Measurements from ENCODE around the gene MEST.

DNA sequence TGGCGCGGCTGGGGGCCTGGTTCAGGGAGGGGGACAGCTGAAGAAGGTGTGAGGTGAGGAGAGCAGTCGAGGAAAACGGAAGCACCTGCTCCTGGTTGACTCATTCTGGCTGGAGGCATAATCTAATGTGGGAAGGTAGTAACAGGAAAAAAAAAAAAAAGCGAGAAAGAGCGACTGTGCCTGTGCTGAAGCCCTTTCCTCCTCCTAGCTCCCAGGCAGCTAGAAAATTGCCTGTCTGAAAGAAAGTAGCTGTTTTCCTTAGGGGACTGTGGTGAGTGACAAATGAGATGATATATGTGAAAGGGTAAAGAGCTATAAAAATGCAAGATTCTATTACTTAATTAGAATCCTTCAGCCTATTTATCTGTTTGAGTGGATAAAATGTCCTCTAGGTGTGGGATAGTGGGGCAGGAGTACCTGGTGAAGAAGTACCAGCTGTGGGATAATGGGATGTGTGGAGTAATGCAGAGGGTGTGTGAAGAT is 4.9 kb upstream of the MEST start:
- TF ChIP-seq RAD21 (IDR thresholded peaks at IDR 0.05; ENCODE audit: low read length) (no peak), MEF2A (IDR thresholded peaks at IDR 0.05; ENCODE audit: borderline replicate concordance, low read depth) (no peak), POLR2AphosphoS5 (IDR thresholded peaks at IDR 0.05; ENCODE audit: low read depth, low read length) (no peak), JUND (IDR thresholded peaks at IDR 0.05) (no peak), TEAD4 (IDR thresholded peaks at IDR 0.05; ENCODE audit: borderline replicate concordance, insufficient read depth) (no peak)
- TF ChIP-seq, protein P1, sequence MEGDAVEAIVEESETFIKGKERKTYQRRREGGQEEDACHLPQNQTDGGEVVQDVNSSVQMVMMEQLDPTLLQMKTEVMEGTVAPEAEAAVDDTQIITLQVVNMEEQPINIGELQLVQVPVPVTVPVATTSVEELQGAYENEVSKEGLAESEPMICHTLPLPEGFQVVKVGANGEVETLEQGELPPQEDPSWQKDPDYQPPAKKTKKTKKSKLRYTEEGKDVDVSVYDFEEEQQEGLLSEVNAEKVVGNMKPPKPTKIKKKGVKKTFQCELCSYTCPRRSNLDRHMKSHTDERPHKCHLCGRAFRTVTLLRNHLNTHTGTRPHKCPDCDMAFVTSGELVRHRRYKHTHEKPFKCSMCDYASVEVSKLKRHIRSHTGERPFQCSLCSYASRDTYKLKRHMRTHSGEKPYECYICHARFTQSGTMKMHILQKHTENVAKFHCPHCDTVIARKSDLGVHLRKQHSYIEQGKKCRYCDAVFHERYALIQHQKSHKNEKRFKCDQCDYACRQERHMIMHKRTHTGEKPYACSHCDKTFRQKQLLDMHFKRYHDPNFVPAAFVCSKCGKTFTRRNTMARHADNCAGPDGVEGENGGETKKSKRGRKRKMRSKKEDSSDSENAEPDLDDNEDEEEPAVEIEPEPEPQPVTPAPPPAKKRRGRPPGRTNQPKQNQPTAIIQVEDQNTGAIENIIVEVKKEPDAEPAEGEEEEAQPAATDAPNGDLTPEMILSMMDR (IDR thresholded peaks at IDR 0.05) = no peak
- TF ChIP-seq, protein P2, sequence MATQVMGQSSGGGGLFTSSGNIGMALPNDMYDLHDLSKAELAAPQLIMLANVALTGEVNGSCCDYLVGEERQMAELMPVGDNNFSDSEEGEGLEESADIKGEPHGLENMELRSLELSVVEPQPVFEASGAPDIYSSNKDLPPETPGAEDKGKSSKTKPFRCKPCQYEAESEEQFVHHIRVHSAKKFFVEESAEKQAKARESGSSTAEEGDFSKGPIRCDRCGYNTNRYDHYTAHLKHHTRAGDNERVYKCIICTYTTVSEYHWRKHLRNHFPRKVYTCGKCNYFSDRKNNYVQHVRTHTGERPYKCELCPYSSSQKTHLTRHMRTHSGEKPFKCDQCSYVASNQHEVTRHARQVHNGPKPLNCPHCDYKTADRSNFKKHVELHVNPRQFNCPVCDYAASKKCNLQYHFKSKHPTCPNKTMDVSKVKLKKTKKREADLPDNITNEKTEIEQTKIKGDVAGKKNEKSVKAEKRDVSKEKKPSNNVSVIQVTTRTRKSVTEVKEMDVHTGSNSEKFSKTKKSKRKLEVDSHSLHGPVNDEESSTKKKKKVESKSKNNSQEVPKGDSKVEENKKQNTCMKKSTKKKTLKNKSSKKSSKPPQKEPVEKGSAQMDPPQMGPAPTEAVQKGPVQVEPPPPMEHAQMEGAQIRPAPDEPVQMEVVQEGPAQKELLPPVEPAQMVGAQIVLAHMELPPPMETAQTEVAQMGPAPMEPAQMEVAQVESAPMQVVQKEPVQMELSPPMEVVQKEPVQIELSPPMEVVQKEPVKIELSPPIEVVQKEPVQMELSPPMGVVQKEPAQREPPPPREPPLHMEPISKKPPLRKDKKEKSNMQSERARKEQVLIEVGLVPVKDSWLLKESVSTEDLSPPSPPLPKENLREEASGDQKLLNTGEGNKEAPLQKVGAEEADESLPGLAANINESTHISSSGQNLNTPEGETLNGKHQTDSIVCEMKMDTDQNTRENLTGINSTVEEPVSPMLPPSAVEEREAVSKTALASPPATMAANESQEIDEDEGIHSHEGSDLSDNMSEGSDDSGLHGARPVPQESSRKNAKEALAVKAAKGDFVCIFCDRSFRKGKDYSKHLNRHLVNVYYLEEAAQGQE (IDR thresholded peaks at IDR 0.05; ENCODE audit: low read depth, low read length) = no peak
- TF ChIP-seq, protein P3, sequence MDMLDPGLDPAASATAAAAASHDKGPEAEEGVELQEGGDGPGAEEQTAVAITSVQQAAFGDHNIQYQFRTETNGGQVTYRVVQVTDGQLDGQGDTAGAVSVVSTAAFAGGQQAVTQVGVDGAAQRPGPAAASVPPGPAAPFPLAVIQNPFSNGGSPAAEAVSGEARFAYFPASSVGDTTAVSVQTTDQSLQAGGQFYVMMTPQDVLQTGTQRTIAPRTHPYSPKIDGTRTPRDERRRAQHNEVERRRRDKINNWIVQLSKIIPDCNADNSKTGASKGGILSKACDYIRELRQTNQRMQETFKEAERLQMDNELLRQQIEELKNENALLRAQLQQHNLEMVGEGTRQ (IDR thresholded peaks at IDR 0.05; ENCODE audit: borderline replicate concordance, low read depth, low read length) = no peak

Measured in SK-N-SH (cell line).